ENCODE results near the gene TTC34. TPM values are rescaled to one million over a fixed set of nuclear protein-coding genes. Genes with fewer than 3 reads are reported as not detected.
"Not testable (repeated sequence)": the region's sequence is repeated elsewhere in the genome, so short reads cannot be mapped to it uniquely, and the experiment has no call there.

TTC34 gene
- total RNA-seq, 2 donors from 2014 or later, result 0.43 to 0.88 TPM

- ATAC-seq (replicated peaks in 1 of 2), result no peak
- peaks cover 34% of the 10 kb centered on the region for H3K27me3 Mint-ChIP-seq (ENCODE audit: low read depth)
- no peak overlapping the region for H3K4me3 Mint-ChIP-seq
- H3K36me3 Mint-ChIP-seq (ENCODE audit: insufficient read depth in 2 of 2), result peaks cover 4 to 12% of the 10 kb centered on the region in 2 donors
- H3K27ac Mint-ChIP-seq, result no peak overlapping the region
- peaks cover 9 to 10% of the 10 kb centered on the region in 2 donors for H3K9me3 Mint-ChIP-seq
- no peak for DNase-seq
- no peaks in the 10 kb centered on the region for H3K4me1 Mint-ChIP-seq (ENCODE audit: low read depth)
Measured at GRCh38 chr1:2781627-2782026, 19.9 kb downstream of the TTC34 start.

GRCh38 chr1:2778220-2778592 lies 23.3 kb downstream of the TTC34 start:
- Mint-ChIP-seq H3K4me3 (no peak overlapping the region), H3K36me3 (ENCODE audit: insufficient read depth in 2 of 2) (peaks cover 4 to 12% of the 10 kb centered on the region in 2 donors), H3K27ac (no peak overlapping the region), H3K9me3 (peaks cover 9 to 10% of the 10 kb centered on the region in 2 donors), H3K4me1 (ENCODE audit: low read depth) (no peaks in the 10 kb centered on the region), H3K27me3 (ENCODE audit: low read depth) (peaks cover 34% of the 10 kb centered on the region)
- DNase-seq (no peak), ATAC-seq (replicated peaks in 1 of 2) (no peak)

- Mint-ChIP-seq H3K27ac (no peak overlapping the region), H3K27me3 (ENCODE audit: low read depth) (peaks cover 34% of the 10 kb centered on the region), H3K9me3 (peaks cover 8 to 9% of the 10 kb centered on the region in 2 donors), H3K4me3 (no peak overlapping the region), H3K36me3 (ENCODE audit: insufficient read depth in 2 of 2) (peaks cover 4 to 10% of the 10 kb centered on the region in 2 donors), H3K4me1 (ENCODE audit: low read depth) (no peaks in the 10 kb centered on the region)
- DNase-seq (no peak), ATAC-seq (replicated peaks in 1 of 2) (no peak)
Measured at GRCh38 chr1:2777424-2778219, 23.9 kb downstream of the TTC34 start.

GRCh38 chr1:2775333-2775732 lies 26.2 kb downstream of the TTC34 start:
- H3K27me3 Mint-ChIP-seq (ENCODE audit: low read depth), result peaks cover 17% of the 10 kb centered on the region
- not testable (repeated sequence) for ATAC-seq (replicated peaks in 1 of 2); H3K9me3 Mint-ChIP-seq; H3K36me3 Mint-ChIP-seq (ENCODE audit: insufficient read depth in 2 of 2); H3K27ac Mint-ChIP-seq; H3K4me3 Mint-ChIP-seq; DNase-seq; H3K4me1 Mint-ChIP-seq (ENCODE audit: low read depth)

- not testable (repeated sequence) for H3K9me3 Mint-ChIP-seq; H3K4me1 Mint-ChIP-seq (ENCODE audit: low read depth); ATAC-seq (replicated peaks in 1 of 2); H3K36me3 Mint-ChIP-seq (ENCODE audit: insufficient read depth in 2 of 2); H3K27ac Mint-ChIP-seq; H3K4me3 Mint-ChIP-seq; DNase-seq; H3K27me3 Mint-ChIP-seq (ENCODE audit: low read depth)
Measured at GRCh38 chr1:2768052-2768451, 33.4 kb downstream of the TTC34 start.

GRCh38 chr1:2759433-2759832 lies 42.1 kb downstream of the TTC34 start:
- H3K27ac Mint-ChIP-seq; ATAC-seq (replicated peaks in 1 of 2): not testable (repeated sequence)

GRCh38 chr1:2757519-2757918 lies 44.0 kb downstream of the TTC34 start:
- H3K9me3 Mint-ChIP-seq; H3K27ac Mint-ChIP-seq; H3K4me3 Mint-ChIP-seq; H3K36me3 Mint-ChIP-seq (ENCODE audit: insufficient read depth in 2 of 2); H3K4me1 Mint-ChIP-seq (ENCODE audit: low read depth); DNase-seq; ATAC-seq (replicated peaks in 1 of 2); H3K27me3 Mint-ChIP-seq (ENCODE audit: low read depth): not testable (repeated sequence)

More at GRCh38 chr1:2759433-2759832, 42.1 kb downstream of the TTC34 start:
- H3K4me3 Mint-ChIP-seq; H3K27me3 Mint-ChIP-seq (ENCODE audit: low read depth); DNase-seq; H3K36me3 Mint-ChIP-seq (ENCODE audit: insufficient read depth in 2 of 2); H3K4me1 Mint-ChIP-seq (ENCODE audit: low read depth); H3K9me3 Mint-ChIP-seq: not testable (repeated sequence)

GRCh38 chr1:2755426-2755825 lies 46.1 kb downstream of the TTC34 start:
- H3K27ac Mint-ChIP-seq; H3K9me3 Mint-ChIP-seq; ATAC-seq (replicated peaks in 1 of 2); DNase-seq; H3K4me3 Mint-ChIP-seq; H3K36me3 Mint-ChIP-seq (ENCODE audit: insufficient read depth in 2 of 2); H3K4me1 Mint-ChIP-seq (ENCODE audit: low read depth); H3K27me3 Mint-ChIP-seq (ENCODE audit: low read depth): not testable (repeated sequence)

GRCh38 chr1:2754597-2754996 lies 46.9 kb downstream of the TTC34 start:
- ATAC-seq (replicated peaks in 1 of 2), result not testable (repeated sequence)

GRCh38 chr1:2752503-2752902 lies 49.0 kb downstream of the TTC34 start:
- H3K4me3 Mint-ChIP-seq, DNase-seq: not testable (repeated sequence)

More at GRCh38 chr1:2754597-2754996, 46.9 kb downstream of the TTC34 start:
- not testable (repeated sequence) for H3K4me1 Mint-ChIP-seq (ENCODE audit: low read depth); H3K9me3 Mint-ChIP-seq; H3K27ac Mint-ChIP-seq; DNase-seq; H3K27me3 Mint-ChIP-seq (ENCODE audit: low read depth); H3K4me3 Mint-ChIP-seq; H3K36me3 Mint-ChIP-seq (ENCODE audit: insufficient read depth in 2 of 2)

GRCh38 chr1:2751866-2752265 lies 49.6 kb downstream of the TTC34 start:
- not testable (repeated sequence) for DNase-seq; H3K36me3 Mint-ChIP-seq (ENCODE audit: insufficient read depth in 2 of 2); H3K27ac Mint-ChIP-seq; H3K9me3 Mint-ChIP-seq; H3K4me1 Mint-ChIP-seq (ENCODE audit: low read depth); H3K4me3 Mint-ChIP-seq; H3K27me3 Mint-ChIP-seq (ENCODE audit: low read depth); ATAC-seq (replicated peaks in 1 of 2)

More at GRCh38 chr1:2752503-2752902, 49.0 kb downstream of the TTC34 start:
- not testable (repeated sequence) for H3K36me3 Mint-ChIP-seq (ENCODE audit: insufficient read depth in 2 of 2); ATAC-seq (replicated peaks in 1 of 2); H3K27me3 Mint-ChIP-seq (ENCODE audit: low read depth); H3K4me1 Mint-ChIP-seq (ENCODE audit: low read depth); H3K27ac Mint-ChIP-seq; H3K9me3 Mint-ChIP-seq

- not testable (repeated sequence) for H3K27me3 Mint-ChIP-seq (ENCODE audit: low read depth); H3K4me1 Mint-ChIP-seq (ENCODE audit: low read depth); H3K36me3 Mint-ChIP-seq (ENCODE audit: insufficient read depth in 2 of 2); ATAC-seq (replicated peaks in 1 of 2); H3K9me3 Mint-ChIP-seq; H3K4me3 Mint-ChIP-seq; DNase-seq; H3K27ac Mint-ChIP-seq
Measured at GRCh38 chr1:2750766-2751730, 50.4 kb downstream of the TTC34 start.

- H3K4me3 Mint-ChIP-seq; H3K4me1 Mint-ChIP-seq (ENCODE audit: low read depth); ATAC-seq (replicated peaks in 1 of 2); H3K27me3 Mint-ChIP-seq (ENCODE audit: low read depth); DNase-seq; H3K9me3 Mint-ChIP-seq; H3K27ac Mint-ChIP-seq; H3K36me3 Mint-ChIP-seq (ENCODE audit: insufficient read depth in 2 of 2): not testable (repeated sequence)
Measured at GRCh38 chr1:2750041-2750680, 51.3 kb downstream of the TTC34 start.
